Measurements from ENCODE around the gene SATL1.
A peak's percentile ranks its signal among the peaks of the same experiment; 100 is the strongest.
"Not testable (repeated sequence)": the region's sequence is repeated elsewhere in the genome, so short reads cannot be mapped to it uniquely, and the experiment has no call there.

Gene SATL1

DNA sequence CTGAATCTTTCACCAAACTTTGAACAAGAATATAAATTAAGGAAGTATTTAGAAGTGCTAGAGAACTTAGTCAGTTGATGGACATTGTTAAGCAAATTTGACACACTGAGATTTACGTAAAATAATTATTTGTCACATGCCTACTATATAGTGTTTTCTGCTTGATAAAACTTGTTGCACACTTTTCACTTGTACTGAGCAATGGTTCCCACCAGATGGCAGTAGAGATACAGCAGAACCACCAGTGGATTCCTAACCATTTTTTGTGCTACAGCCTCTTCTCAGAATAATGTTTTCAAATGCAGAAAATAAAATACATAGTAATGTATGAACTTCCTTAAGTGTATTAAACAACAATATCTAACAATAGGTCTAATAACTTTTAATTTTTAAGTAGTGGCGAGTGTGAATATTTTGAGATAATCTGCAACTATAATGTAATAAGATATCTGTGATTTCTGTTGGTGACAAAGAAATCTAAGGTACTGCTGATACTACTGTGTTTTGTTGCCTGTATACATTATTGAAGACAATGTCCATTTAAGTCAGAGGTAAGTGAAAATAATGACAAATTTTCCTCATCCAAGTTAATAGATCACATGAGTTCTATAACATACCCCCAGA is 158.7 kb downstream of the SATL1 start:
- H3K4me3 ChIP-seq (ENCODE audit: low read depth, low read length) = no peak overlapping the region
- peak; percentile 33 for DNase-seq (ENCODE audit: low read depth, low spot score)
- TF ChIP-seq, protein P1, sequence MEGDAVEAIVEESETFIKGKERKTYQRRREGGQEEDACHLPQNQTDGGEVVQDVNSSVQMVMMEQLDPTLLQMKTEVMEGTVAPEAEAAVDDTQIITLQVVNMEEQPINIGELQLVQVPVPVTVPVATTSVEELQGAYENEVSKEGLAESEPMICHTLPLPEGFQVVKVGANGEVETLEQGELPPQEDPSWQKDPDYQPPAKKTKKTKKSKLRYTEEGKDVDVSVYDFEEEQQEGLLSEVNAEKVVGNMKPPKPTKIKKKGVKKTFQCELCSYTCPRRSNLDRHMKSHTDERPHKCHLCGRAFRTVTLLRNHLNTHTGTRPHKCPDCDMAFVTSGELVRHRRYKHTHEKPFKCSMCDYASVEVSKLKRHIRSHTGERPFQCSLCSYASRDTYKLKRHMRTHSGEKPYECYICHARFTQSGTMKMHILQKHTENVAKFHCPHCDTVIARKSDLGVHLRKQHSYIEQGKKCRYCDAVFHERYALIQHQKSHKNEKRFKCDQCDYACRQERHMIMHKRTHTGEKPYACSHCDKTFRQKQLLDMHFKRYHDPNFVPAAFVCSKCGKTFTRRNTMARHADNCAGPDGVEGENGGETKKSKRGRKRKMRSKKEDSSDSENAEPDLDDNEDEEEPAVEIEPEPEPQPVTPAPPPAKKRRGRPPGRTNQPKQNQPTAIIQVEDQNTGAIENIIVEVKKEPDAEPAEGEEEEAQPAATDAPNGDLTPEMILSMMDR (IDR thresholded peaks at IDR 0.05; ENCODE audit: low read depth, low read length) = peak; percentile 87
- in situ Hi-C loops (cut with HindIII; ENCODE audit: low sequenced_read_pairs) = no loop called here

GRCh38 chrX:85077247-85077646 is 166.3 kb downstream of the SATL1 start:
- in situ Hi-C loops (cut with HindIII; ENCODE audit: low sequenced_read_pairs); DNase-seq (ENCODE audit: low read depth, low spot score); H3K4me3 ChIP-seq (ENCODE audit: low read depth, low read length): not testable (repeated sequence)

GRCh38 chrX:85065512-85066198 is 177.9 kb downstream of the SATL1 start:
- H3K4me3 ChIP-seq (ENCODE audit: low read depth, low read length) = no peak overlapping the region
- TF ChIP-seq, protein P1 (IDR thresholded peaks at IDR 0.05; ENCODE audit: low read depth, low read length) = no peak
- in situ Hi-C loops (cut with HindIII; ENCODE audit: low sequenced_read_pairs) = no loop called here

GRCh38 chrX:85052636-85053343 is 190.8 kb downstream of the SATL1 start:
- TF ChIP-seq, protein P1 (IDR thresholded peaks at IDR 0.05; ENCODE audit: low read depth, low read length) = peak; percentile 40
- DNase-seq (ENCODE audit: low read depth, low spot score) = peak; percentile 83
- in situ Hi-C loops (cut with HindIII; ENCODE audit: low sequenced_read_pairs) = no loop called here
- no peak overlapping the region for H3K4me3 ChIP-seq (ENCODE audit: low read depth, low read length)

More at GRCh38 chrX:85065512-85066198, 177.9 kb downstream of the SATL1 start:
- no peak for DNase-seq (ENCODE audit: low read depth, low spot score)

DNA sequence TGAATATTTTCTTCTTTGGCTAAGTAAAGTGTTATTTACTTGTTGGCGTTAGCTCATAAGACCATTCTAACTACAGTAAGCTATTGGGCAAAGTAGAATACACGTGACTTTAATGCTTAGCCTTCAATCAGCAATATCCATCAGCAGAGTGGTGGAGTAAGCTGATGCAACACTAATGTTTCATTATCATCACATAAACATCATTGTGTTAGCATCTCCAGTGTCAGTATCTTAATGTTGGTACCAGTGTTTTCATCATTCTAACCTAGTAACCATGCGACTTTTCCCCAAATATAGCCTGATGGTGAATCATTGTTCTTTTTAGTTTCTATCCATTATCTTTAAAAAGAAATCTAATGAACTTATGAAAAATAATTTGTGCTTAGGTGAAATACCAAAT is 191.4 kb downstream of the SATL1 start:
- in situ Hi-C loops (cut with HindIII; ENCODE audit: low sequenced_read_pairs) = no loop called here
- no peak for DNase-seq (ENCODE audit: low read depth, low spot score)
- no peak overlapping the region for H3K4me3 ChIP-seq (ENCODE audit: low read depth, low read length)
- TF ChIP-seq, protein P1 (IDR thresholded peaks at IDR 0.05; ENCODE audit: low read depth, low read length) = no peak

- no peak for DNase-seq (ENCODE audit: low read depth, low spot score)
- in situ Hi-C loops (cut with HindIII; ENCODE audit: low sequenced_read_pairs) = no loop called here
- no peak overlapping the region for H3K4me3 ChIP-seq (ENCODE audit: low read depth, low read length)
- TF ChIP-seq, protein P1 (IDR thresholded peaks at IDR 0.05; ENCODE audit: low read depth, low read length) = no peak
These were observed 192.0 kb downstream of the SATL1 start for GRCh38 chrX:85051627-85052026.

All from astrocyte of the spinal cord (primary cell).